Neural cell (in vitro differentiated cells): ENCODE measurements around the gene PRRG3. TPM values are rescaled to one million over a fixed set of nuclear protein-coding genes. Genes with fewer than 3 reads are reported as not detected.

Experiments used
- H2AFZ ChIP-seq: fragments of 200-600, 300-800 bp; sonication (generic), shearing (Covaris generic); 2 replicates; pipeline ENCODE4 v1.6.0; 2014; ENCODE audit warnings: low read depth, mild to moderate bottlenecking, antibody characterized with exemption, low read length, moderate library complexity
- H3F3A ChIP-seq: fragments of 200-600 bp; shearing (Covaris generic); 2 replicates; pipeline ENCODE4 v1.6.1; 2016; ENCODE audit warnings: mild to moderate bottlenecking, moderate library complexity, mixed read lengths, antibody characterized with exemption, low read length; ENCODE audit not compliant: insufficient read depth, poor library complexity, severe bottlenecking
- H3K27ac ChIP-seq: fragments of 200-600, 300-800 bp; sonication (generic), shearing (Covaris generic); 2 replicates; pipeline ENCODE4 v1.5.1; 2014; ENCODE audit warnings: mild to moderate bottlenecking, low read length, moderate library complexity
- H3K27me3 ChIP-seq: fragments of 300-800, 200-600 bp; sonication (generic), shearing (Covaris generic); 2 replicates; pipeline ENCODE4 v1.6.0; 2014; ENCODE audit warnings: mild to moderate bottlenecking, low read depth, low read length, moderate library complexity; ENCODE audit not compliant: insufficient read depth
- H3K36me3 ChIP-seq: fragments of 300-800, 200-600 bp; sonication (generic), shearing (Covaris generic); 2 replicates; pipeline ENCODE4 v1.5.1; 2014; ENCODE audit warnings: mild to moderate bottlenecking, antibody characterized with exemption, low read length, moderate library complexity; ENCODE audit not compliant: insufficient read depth
- H3K4me2 ChIP-seq: fragments of 300-800, 200-600 bp; sonication (generic), shearing (Covaris generic); 2 replicates; pipeline ENCODE4 v1.6.0; 2014; ENCODE audit warnings: mild to moderate bottlenecking, low read length
- H3K4me3 ChIP-seq: fragments of 300-800, 200-600 bp; sonication (generic), shearing (Covaris generic); 2 replicates; pipeline ENCODE4 v1.5.1; 2014; ENCODE audit warnings: mild to moderate bottlenecking, low read length, moderate library complexity
- H3K79me2 ChIP-seq: fragments of 200-600 bp; shearing (Covaris generic); replicated peaks from 2 replicates; pipeline ENCODE4 v1.6.0; 2014; ENCODE audit warnings: mild to moderate bottlenecking, low read length, moderate library complexity; ENCODE audit not compliant: insufficient read depth
- H3K9ac ChIP-seq: fragments of 300-800, 200-600 bp; sonication (generic), shearing (Covaris generic); 2 replicates; pipeline ENCODE4 v1.6.1; 2016; ENCODE audit warnings: mild to moderate bottlenecking, low read length, mixed read lengths
- H3K9me2 ChIP-seq: fragments of 200-600 bp; shearing (Covaris generic); 2 replicates; pipeline ENCODE4 v1.6.1; 2016; ENCODE audit warnings: mild to moderate bottlenecking, low read length, mixed read lengths; ENCODE audit not compliant: insufficient read depth
- H3K9me3 ChIP-seq: fragments of 200-600, 300-800 bp; sonication (generic), shearing (Covaris generic); 2 replicates; pipeline ENCODE4 v1.6.1; 2016; ENCODE audit warnings: mild to moderate bottlenecking, mixed run types, low read length, moderate library complexity, mixed read lengths
- H4K20me1 ChIP-seq: fragments of 200-600 bp; shearing (Covaris generic); 2 replicates; pipeline ENCODE4 v1.6.1; 2016; ENCODE audit warnings: mild to moderate bottlenecking, mixed run types; ENCODE audit not compliant: insufficient read depth
- EP300 ChIP-seq: fragments of 450-650 bp; conservative IDR thresholded peaks from 2 replicates; pipeline ENCODE4 v1.6.1; 2014; ENCODE audit warnings: antibody characterized with exemption, mild to moderate bottlenecking, moderate library complexity; ENCODE audit not compliant: poor library complexity, severe bottlenecking
- EZH2 ChIP-seq: fragments of 200-600, 300-800 bp; shearing (Covaris generic), sonication (generic); IDR thresholded peaks from 2 replicates; pipeline ENCODE4 v1.6.1; 2014; ENCODE audit warnings: antibody characterized with exemption, low read length, borderline replicate concordance, mild to moderate bottlenecking; ENCODE audit not compliant: insufficient read depth, poor library complexity, severe bottlenecking
- MXI1 ChIP-seq: fragments of 450-650 bp; conservative IDR thresholded peaks from 2 replicates; pipeline ENCODE4 v1.6.1; 2014; ENCODE audit warnings: antibody characterized with exemption, mild to moderate bottlenecking; ENCODE audit not compliant: poor library complexity, severe bottlenecking
- POLR2AphosphoS5 ChIP-seq: IDR thresholded peaks from 2 replicates; pipeline ENCODE4 v1.6.1; 2012
- RAD21 ChIP-seq: fragments of 450-650 bp; conservative IDR thresholded peaks from 2 replicates; pipeline ENCODE4 v1.6.1; 2014; ENCODE audit warnings: antibody characterized with exemption, mild to moderate bottlenecking, moderate library complexity
- SMC3 ChIP-seq: fragments of 450-650 bp; conservative IDR thresholded peaks from 2 replicates; pipeline ENCODE4 v1.6.1; 2014; ENCODE audit warnings: antibody characterized with exemption, mild to moderate bottlenecking, moderate library complexity; ENCODE audit not compliant: poor library complexity
- TAF1 ChIP-seq: IDR thresholded peaks from 2 replicates; pipeline ENCODE4 v1.6.1; 2012; ENCODE audit warnings: low read depth
- polyA plus RNA-seq: library from polyadenylated mRNA; depleted of rRNA; stranded (reverse); fragments of >200 nt; gene quantifications from 2 replicates; pipeline ENCODE4 v1.2.3, GENCODE V29; 2014
- TF ChIP-seq, protein P1 (sequence below): IDR thresholded peaks from 2 replicates; pipeline ENCODE4 v1.6.1; 2012; ENCODE audit warnings: borderline replicate concordance
- TF ChIP-seq, protein P2 (sequence below): fragments of 450-650 bp; IDR thresholded peaks from 2 replicates; pipeline ENCODE4 v1.5.1; 2014; ENCODE audit warnings: antibody characterized with exemption, mild to moderate bottlenecking, moderate library complexity; ENCODE audit not compliant: poor library complexity, severe bottlenecking

PRRG3 gene
- polyA plus RNA-seq, 1 donor from 2014 or later, result not detected

DNA sequence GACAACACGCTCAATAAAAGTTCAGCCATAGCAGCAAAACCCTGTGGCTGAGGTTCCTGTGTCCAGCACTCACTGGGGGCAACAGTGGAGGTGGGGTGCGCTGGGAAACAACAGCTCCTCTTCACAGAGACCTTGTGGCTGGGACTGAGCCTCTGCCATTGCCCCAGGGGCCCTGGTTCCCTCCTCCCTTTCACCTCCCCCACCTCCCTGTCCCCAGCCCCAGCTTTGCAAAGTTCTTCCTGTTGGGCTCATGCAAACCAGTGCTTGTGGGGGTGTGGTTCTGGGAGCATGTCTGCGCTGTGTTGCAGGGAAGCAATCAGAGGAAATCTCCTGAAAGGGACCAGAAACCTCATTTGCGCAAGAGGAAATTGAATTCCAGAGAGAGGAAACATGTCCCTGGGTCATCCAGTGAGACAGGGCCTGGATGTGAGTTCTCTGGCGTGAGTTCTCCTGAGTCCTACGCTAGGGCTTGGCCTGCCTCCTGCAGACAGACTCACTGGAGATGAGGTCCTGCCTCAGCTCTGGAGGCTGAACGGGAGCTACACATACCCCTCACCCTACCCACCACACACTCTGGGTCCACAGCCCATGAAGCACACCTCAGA lies 28.0 kb downstream of the PRRG3 start:
- Histone ChIP-seq H3K4me2 (no peak overlapping the region), H3F3A (no peaks in the 10 kb centered on the region), H2AFZ (no peak overlapping the region), H3K79me2 (no peaks in the 10 kb centered on the region), H3K36me3 (no peaks in the 10 kb centered on the region), H3K9me2 (no peaks in the 10 kb centered on the region), H3K9ac (no peak overlapping the region), H3K27me3 (no peaks in the 10 kb centered on the region), H3K9me3 (no peaks in the 10 kb centered on the region), H3K27ac (no peak overlapping the region), H4K20me1 (no peaks in the 10 kb centered on the region), H3K4me3 (no peak overlapping the region)
- TF ChIP-seq EP300, result no peak
- TF ChIP-seq, protein P1, sequence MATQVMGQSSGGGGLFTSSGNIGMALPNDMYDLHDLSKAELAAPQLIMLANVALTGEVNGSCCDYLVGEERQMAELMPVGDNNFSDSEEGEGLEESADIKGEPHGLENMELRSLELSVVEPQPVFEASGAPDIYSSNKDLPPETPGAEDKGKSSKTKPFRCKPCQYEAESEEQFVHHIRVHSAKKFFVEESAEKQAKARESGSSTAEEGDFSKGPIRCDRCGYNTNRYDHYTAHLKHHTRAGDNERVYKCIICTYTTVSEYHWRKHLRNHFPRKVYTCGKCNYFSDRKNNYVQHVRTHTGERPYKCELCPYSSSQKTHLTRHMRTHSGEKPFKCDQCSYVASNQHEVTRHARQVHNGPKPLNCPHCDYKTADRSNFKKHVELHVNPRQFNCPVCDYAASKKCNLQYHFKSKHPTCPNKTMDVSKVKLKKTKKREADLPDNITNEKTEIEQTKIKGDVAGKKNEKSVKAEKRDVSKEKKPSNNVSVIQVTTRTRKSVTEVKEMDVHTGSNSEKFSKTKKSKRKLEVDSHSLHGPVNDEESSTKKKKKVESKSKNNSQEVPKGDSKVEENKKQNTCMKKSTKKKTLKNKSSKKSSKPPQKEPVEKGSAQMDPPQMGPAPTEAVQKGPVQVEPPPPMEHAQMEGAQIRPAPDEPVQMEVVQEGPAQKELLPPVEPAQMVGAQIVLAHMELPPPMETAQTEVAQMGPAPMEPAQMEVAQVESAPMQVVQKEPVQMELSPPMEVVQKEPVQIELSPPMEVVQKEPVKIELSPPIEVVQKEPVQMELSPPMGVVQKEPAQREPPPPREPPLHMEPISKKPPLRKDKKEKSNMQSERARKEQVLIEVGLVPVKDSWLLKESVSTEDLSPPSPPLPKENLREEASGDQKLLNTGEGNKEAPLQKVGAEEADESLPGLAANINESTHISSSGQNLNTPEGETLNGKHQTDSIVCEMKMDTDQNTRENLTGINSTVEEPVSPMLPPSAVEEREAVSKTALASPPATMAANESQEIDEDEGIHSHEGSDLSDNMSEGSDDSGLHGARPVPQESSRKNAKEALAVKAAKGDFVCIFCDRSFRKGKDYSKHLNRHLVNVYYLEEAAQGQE, result no peak
- TF ChIP-seq TAF1, result no peak
- TF ChIP-seq RAD21, result no peak
- TF ChIP-seq POLR2AphosphoS5, result no peak
- TF ChIP-seq, protein P2, sequence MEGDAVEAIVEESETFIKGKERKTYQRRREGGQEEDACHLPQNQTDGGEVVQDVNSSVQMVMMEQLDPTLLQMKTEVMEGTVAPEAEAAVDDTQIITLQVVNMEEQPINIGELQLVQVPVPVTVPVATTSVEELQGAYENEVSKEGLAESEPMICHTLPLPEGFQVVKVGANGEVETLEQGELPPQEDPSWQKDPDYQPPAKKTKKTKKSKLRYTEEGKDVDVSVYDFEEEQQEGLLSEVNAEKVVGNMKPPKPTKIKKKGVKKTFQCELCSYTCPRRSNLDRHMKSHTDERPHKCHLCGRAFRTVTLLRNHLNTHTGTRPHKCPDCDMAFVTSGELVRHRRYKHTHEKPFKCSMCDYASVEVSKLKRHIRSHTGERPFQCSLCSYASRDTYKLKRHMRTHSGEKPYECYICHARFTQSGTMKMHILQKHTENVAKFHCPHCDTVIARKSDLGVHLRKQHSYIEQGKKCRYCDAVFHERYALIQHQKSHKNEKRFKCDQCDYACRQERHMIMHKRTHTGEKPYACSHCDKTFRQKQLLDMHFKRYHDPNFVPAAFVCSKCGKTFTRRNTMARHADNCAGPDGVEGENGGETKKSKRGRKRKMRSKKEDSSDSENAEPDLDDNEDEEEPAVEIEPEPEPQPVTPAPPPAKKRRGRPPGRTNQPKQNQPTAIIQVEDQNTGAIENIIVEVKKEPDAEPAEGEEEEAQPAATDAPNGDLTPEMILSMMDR, result no peak
- TF ChIP-seq MXI1, result no peak

DNA sequence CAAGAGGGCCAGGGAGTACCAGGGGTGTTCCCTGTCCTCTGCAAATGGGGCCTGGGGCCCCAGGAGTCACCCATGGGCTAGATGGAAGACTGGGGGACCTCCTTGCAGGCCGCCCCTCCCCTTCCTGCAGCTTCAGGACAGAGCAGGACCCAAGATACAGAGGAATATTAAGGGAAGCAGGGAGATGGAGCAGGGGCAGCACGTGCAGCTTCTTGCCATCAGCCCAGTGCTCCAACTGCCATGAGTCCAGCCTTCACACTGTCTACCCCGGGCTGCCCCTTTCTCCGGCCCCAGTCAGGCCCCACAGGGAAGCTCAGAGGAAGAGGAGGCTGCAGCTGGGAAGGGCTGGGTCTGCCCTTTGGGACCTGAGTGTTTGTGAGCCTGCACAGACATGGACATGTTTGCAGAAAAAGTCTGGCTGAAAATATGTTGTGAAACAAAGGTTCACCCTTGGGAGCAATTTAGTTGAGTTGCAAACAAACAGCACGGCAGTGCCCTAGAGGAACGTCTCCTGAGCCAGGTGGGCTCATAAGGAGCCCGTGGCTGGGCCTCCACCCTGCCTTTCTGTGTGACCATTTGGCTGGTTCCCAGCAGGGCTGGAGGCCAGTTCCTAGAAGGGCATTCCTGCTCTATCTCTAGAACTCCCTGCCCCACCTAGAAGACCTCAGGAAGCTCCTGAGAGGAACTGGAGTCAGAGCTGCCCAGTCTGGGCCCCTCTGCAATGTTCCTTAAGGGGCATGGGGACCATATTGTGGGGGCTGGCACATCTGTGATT lies 29.5 kb downstream of the PRRG3 start:
- H3K79me2 ChIP-seq, result no peaks in the 10 kb centered on the region
- TF ChIP-seq MXI1 (no peak), EP300 (no peak), TAF1 (no peak), SMC3 (no peak), RAD21 (no peak), POLR2AphosphoS5 (no peak), EZH2 (no peak)
- TF ChIP-seq, protein P1, result no peak
- TF ChIP-seq, protein P2, result no peak
- H3K9me3 ChIP-seq, result no peaks in the 10 kb centered on the region
- H3K4me2 ChIP-seq, result no peak overlapping the region
- H3K9me2 ChIP-seq, result no peaks in the 10 kb centered on the region
- no peaks in the 10 kb centered on the region for H3K27me3 ChIP-seq
- no peak overlapping the region for H2AFZ ChIP-seq
- no peak overlapping the region for H3K9ac ChIP-seq
- no peak overlapping the region for H3K27ac ChIP-seq
- no peak overlapping the region for H3K4me3 ChIP-seq
- no peaks in the 10 kb centered on the region for H3K36me3 ChIP-seq
- H4K20me1 ChIP-seq, result no peaks in the 10 kb centered on the region
- no peaks in the 10 kb centered on the region for H3F3A ChIP-seq
